ENCODE data around the gene CLEC1A. TPM values are rescaled to one million over a fixed set of nuclear protein-coding genes. Genes with fewer than 3 reads are reported as not detected.

The CLEC1A gene
- total RNA-seq, 4 donors from 2014 or later, result 2.9 to 10.7 (median 7.2) TPM

- no peak for TF ChIP-seq CTCF (IDR thresholded peaks at IDR 0.05; ENCODE audit: low read depth)
Observed at GRCh38 chr12:10058387-10058786, 40.4 kb downstream of the CLEC1A start.

GRCh38 chr12:10052193-10052913, 46.4 kb downstream of the CLEC1A start:
- TF ChIP-seq CTCF (IDR thresholded peaks at IDR 0.05; ENCODE audit: low read depth), result no peak

GRCh38 chr12:10048526-10048925, 50.3 kb downstream of the CLEC1A start:
- TF ChIP-seq CTCF (IDR thresholded peaks at IDR 0.05; ENCODE audit: low read depth), result no peak

GRCh38 chr12:10042167-10042566, 56.6 kb downstream of the CLEC1A start:
- TF ChIP-seq CTCF (IDR thresholded peaks at IDR 0.05; ENCODE audit: low read depth), result no peak

GRCh38 chr12:10033783-10034545, 64.8 kb downstream of the CLEC1A start:
- TF ChIP-seq CTCF (IDR thresholded peaks at IDR 0.05; ENCODE audit: low read depth), result no peak

GRCh38 chr12:10031771-10032175, 67.0 kb downstream of the CLEC1A start:
- no peak for TF ChIP-seq CTCF (IDR thresholded peaks at IDR 0.05; ENCODE audit: low read depth)

GRCh38 chr12:10031321-10031720, 67.5 kb downstream of the CLEC1A start:
- TF ChIP-seq CTCF (IDR thresholded peaks at IDR 0.05; ENCODE audit: low read depth), result no peak
